HG03439 (cell line): Measurements from ENCODE around the gene GNRHR.
"Not testable (repeated sequence)": the region's sequence is repeated elsewhere in the genome, so short reads cannot be mapped to it uniquely, and the experiment has no call there.

ENCODE experiments used
- ATAC-seq: cut with Tn5 transposase; IDR thresholded peaks from one replicate; pipeline ENCODE4 v1.9.1; 2021; ENCODE audit warnings: mild to moderate bottlenecking, moderate library complexity; ENCODE audit not compliant: unreplicated experiment

The GNRHR gene, protein sequence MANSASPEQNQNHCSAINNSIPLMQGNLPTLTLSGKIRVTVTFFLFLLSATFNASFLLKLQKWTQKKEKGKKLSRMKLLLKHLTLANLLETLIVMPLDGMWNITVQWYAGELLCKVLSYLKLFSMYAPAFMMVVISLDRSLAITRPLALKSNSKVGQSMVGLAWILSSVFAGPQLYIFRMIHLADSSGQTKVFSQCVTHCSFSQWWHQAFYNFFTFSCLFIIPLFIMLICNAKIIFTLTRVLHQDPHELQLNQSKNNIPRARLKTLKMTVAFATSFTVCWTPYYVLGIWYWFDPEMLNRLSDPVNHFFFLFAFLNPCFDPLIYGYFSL

GRCh38 chr4:67754288-67754687, at the start of gene GNRHR:
Gene GNRHR, minus strand, starts transcription at chr4:67754388. Its CDS starts 53 bp downstream, at chr4:67754335.
- no peak for ATAC-seq

DNA sequence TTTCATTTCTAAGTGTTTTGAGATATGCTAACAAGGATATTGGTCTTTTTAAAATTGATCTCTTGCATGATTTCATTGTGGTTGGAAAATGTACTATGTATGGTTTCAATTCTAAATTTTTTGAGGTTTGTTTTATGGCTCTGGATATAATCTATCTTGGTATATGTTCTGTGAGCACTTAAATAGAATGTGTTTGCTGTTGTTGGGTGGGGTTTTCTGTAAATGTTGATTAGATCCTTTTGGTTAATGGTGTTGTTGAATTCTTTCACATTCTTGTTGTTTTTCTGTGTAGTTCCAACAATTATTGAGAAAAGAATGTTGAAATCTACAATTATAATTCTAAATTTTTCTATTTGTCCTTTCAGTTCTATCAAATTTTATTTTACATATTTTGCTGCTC, 42.6 kb upstream of the GNRHR start:
- ATAC-seq, result no peak

DNA sequence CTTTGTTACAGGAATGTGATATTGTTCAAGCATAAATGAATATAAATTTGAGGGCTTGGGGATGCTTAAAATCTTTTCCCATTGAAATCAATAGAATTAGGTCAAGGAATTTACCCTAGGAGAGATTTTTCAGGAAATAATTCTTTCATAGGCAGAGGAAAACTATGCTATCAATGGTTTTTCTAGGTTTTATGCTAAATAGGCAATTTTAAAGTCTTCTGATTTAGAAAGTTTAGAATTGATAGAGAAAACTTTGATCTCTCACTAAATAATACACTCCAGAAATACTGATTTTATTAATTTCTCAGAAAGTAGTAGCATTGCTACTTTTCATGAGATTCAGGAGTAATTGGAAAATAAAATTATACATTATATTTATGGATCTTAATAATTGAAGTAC, 36.5 kb upstream of the GNRHR start:
- ATAC-seq, result no peak

GRCh38 chr4:67787311-67787710, 33.1 kb upstream of the GNRHR start:
- ATAC-seq, result no peak

GRCh38 chr4:67785528-67785927, 31.3 kb upstream of the GNRHR start:
- no peak for ATAC-seq

- no peak for ATAC-seq
Measured at GRCh38 chr4:67779631-67780030, 25.4 kb upstream of the GNRHR start.

DNA sequence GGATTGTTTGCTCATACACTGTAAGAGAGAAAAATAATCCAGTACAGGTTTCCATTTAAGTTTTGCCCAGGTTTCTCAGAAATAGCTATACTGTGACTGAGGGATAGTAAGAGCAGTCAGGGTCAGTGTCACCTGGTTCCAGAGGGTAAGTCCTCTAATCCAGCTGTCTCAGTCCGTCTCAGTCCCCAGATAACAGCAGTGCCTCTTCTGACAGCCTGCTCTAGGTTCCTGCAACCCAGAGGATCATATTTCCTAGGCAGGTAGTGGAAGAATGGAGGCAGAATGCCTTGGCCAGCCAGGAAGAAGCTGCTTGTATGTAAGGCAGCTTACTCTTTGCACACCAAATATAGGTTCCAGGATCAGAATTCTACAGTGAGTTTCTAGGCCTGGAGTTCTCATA, 22.6 kb upstream of the GNRHR start:
- ATAC-seq, result no peak

- no peak for ATAC-seq
Measured at GRCh38 chr4:67770422-67770821, 16.2 kb upstream of the GNRHR start.

- ATAC-seq, result no peak
Measured at GRCh38 chr4:67765928-67766327, 11.7 kb upstream of the GNRHR start.

GRCh38 chr4:67765401-67765800, 11.2 kb upstream of the GNRHR start:
- ATAC-seq, result no peak

GRCh38 chr4:67764183-67764582, 10.0 kb upstream of the GNRHR start:
- no peak for ATAC-seq

- peak; percentile 99 for ATAC-seq
Measured at GRCh38 chr4:67762086-67762485, 7.9 kb upstream of the GNRHR start.

DNA sequence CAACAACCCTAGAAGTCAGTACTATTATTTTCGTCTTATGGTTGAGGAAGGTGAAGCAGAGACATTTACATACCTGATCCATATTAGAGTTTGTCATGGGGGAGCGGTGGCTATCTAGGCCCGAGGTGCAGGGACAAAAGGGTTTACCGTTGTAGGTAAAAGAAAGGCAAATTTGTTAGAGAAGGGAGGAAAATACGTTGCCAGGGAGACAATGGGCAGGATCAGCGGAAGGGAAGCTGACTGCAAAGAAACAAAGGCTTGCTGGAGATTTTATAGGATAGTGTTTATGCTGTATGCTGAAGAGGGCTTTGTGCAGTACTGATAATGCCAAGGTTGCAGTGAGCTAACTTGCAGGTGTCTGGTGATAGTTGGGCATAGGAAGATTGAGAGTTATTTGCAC, 2.8 kb upstream of the GNRHR start:
- ATAC-seq, result not testable (repeated sequence)

GRCh38 chr4:67755974-67756373, 1.8 kb upstream of the GNRHR start:
- no peak for ATAC-seq

DNA sequence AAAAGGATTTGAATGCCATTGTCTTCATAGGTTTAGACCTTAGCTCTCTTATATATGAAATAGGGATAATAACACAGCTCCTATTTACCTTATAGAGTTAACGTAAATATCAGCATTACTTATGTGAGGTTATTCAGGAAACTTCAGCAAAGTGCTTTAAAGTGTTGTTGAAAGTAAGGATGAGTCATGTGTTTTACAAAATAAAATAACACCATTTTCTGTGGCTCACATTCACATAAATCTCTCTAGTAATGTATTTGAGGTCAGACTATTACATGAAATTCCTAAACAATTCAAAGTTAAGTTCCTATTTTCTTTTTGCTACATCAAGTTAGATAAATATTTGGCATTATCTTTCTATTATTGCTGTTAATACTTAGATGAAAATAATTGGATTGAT, 2.9 kb downstream of the GNRHR start:
- no peak for ATAC-seq

DNA sequence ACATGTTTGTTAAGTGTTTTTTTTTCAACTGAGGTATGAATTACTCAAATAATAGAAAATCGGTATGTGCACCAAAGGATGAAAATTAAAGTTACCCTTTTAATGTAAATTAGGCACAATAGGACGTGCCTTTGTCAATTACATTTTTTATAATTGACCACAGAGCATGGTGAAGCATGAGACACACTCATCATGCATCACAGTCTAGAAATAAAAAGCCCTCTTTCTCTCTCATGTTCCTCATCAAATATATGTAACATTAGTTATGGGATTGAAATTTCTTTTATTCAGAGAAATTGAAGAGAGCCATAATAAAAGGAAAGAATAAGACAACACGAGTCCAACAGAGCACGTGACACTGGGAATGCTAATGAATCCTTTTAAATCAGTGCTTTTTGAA, 3.5 kb downstream of the GNRHR start:
- ATAC-seq, result no peak

DNA sequence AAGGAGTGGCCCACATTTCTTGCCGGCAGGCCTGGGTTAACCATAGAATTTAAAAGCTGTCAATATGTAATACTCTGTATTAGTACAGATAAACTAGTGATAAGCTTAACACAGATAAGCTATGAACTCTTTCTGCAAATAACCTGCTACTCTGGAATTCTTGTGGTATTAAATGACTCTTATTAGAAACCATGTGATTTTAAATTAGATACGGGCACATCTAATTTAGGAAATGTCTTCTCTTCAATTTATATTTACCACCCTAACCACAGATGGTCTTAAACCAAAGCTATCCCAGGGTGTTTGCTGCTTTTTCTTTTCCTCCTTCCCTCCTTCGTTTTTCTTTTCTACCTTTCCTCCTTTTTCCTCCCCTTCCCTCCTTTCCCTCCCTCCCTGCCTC, 4.9 kb downstream of the GNRHR start:
- no peak for ATAC-seq

DNA sequence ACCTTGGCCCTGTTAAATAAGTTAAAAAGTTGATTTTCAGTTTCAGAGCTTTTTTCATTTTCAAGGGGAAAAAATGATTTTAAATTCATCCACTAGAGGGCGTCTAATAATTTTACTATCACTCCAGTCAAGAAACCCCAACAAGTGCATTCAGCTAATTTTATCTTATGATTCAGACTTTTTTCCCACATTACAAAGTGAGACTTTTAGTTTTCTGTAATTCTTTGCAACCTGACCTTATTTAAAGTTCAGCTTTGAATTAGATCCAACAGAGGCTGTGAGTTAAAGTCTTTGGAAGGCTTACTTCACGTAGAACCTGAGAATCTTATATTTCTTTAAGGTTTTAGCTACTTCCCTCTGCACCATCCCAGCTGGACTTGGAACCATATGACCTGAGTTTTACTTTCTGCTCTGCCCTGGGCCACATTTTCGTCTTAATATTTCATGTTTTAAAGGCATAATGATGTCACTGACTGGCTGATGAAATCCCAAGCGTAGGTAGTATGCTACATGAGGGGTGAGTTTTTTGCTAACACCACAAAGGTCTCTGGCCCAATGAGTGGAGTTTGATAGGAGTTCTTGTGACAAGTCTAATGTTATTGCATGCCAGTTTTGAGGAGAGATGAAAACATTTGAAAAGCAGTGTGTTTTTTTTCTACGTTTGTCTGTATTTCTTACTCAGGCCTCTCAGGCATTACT, 7.2 kb downstream of the GNRHR start:
- ATAC-seq, result peak; percentile 52

GRCh38 chr4:67744561-67745283, 9.5 kb downstream of the GNRHR start:
- no peak for ATAC-seq

DNA sequence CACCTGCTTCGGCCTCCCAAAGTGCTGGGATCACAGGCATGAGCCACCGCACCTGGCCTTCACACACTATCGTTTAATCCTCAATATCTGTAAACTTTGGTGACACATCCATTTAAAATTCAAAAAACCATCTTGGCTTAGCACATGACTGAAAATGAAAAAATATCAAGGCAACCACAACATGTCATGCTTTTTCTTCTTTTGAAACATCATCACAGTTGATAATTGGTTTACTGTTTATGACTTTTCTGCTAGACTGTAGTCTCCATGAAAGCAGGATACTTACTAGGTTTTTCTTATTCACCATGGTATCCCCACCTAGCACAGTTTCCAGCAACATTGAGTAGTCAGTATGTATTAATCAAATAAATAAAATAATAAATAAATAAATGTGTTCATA, 11.0 kb downstream of the GNRHR start:
- no peak for ATAC-seq

DNA sequence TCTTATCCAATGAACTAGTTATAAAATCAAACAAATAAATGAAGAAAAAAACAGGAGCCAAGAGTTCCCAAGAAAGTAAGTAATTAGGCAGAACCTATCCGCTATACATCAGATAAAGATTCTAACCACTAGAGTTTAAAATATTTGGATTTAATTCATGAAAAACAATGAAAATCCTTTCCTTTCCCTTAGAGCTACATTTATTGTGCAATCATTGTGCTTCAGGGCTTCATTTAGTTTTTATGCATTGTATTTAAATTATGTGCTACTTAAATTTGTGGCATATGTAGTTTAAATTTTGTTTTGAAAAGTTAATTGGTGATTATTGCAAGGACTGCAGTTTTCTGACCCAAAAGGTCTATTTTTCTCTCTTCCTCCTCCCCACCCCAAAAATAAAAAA, 17.9 kb downstream of the GNRHR start:
- ATAC-seq, result no peak

DNA sequence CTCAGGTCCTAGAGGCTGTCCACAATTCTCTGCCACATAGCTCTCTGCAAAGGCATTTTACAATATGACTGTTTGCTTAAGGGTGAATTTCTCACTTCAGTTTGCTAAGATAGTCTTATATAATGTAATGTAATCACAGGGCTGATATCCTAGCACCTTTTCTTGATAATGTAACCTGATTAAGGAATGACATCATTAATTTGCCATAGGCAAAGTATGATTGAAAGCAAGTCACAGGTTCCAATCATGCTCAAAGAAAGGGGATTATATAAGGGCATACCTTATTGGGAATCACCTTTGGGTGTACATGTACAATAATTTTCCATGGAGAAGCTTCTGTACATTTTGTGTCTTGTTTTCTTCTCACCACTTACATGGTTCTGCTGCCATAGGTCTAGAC, 18.9 kb downstream of the GNRHR start:
- no peak for ATAC-seq
